Liver (tissue), 3 donors: ENCODE measurements around the gene CAMK1G.

ENCODE experiments used
- CTCF ChIP-seq: fragments of 150-350 bp; IDR thresholded peaks from 2 replicates; pipeline ENCODE4 v1.5.1; 2017; ENCODE audit warnings: improper control_type of control experiment, low read depth, low read length; ENCODE audit not compliant: missing input control
- GABPA ChIP-seq, 2 donors: IDR thresholded peaks in 1 of 2; conservative IDR thresholded peaks in 1 of 2; 2 replicates each; pipeline ENCODE4 v1.6.1; 2016; ENCODE audit warnings: antibody characterized with exemption in 2 of 2, mild to moderate bottlenecking in 1 of 2, moderate library complexity in 1 of 2
- REST ChIP-seq: IDR thresholded peaks from 2 replicates; pipeline ENCODE4 v1.6.1; 2016; ENCODE audit warnings: antibody characterized with exemption, mild to moderate bottlenecking
- TAF1 ChIP-seq: conservative IDR thresholded peaks from 2 replicates; pipeline ENCODE4 v1.6.1; 2016; ENCODE audit warnings: antibody characterized with exemption, mild to moderate bottlenecking
- donor health status: healthy.
- donor health status: healthy.

GRCh38 chr1:209657918-209658317, 74.4 kb downstream of the CAMK1G start:
- TF ChIP-seq GABPA (IDR thresholded peaks at IDR 0.05 in 1 of 2, conservative IDR thresholded peaks at IDR 0.05 in 1 of 2), result no peak
- TF ChIP-seq REST, result no peak
- TF ChIP-seq CTCF, result no peak
- no peak for TF ChIP-seq TAF1
